Psoas muscle (tissue), 8 donors: Measurements from ENCODE around the gene INSM1. TPM values are rescaled to one million over a fixed set of nuclear protein-coding genes. Genes with fewer than 3 reads are reported as not detected.

ENCODE experiments used
- ATAC-seq, 4 donors: fragments of 200-7000 bp; cut with Tn5 transposase; one replicate each; pipeline ENCODE4 v1.9.1; 2020; ENCODE audit warnings: moderate library complexity in 3 of 4, mild to moderate bottlenecking in 2 of 4
- DNase-seq, 2 donors: peaks; one replicate each; pipeline ENCODE4 v3.0.0-alpha.2; 2020
- H3K27ac ChIP-seq: fragments of 200-600 bp; one replicate; pipeline ENCODE4 v1.8.0; 2022
- H3K27me3 ChIP-seq, 3 donors: fragments of 200-600 bp in 1 of 3; one replicate each; pipeline versions ENCODE4 v1.6.1 to v1.8.0; 2013 to 2022; ENCODE audit warnings: low read length in 2 of 3, mild to moderate bottlenecking in 2 of 3, moderate library complexity in 1 of 3; ENCODE audit not compliant: insufficient read depth in 3 of 3
- H3K36me3 ChIP-seq, 2 donors: fragments of 200-600 bp in 1 of 2; one replicate each; pipeline versions ENCODE4 v1.6.1 to v1.8.0; 2013 to 2022; ENCODE audit warnings: low read depth in 1 of 2, mild to moderate bottlenecking in 1 of 2, moderate library complexity in 1 of 2; ENCODE audit not compliant: insufficient read depth in 1 of 2
- H3K4me1 ChIP-seq: fragments of 200-600 bp; one replicate; pipeline ENCODE4 v1.8.0; 2022
- H3K4me3 ChIP-seq: fragments of 200-600 bp; one replicate; pipeline ENCODE4 v1.8.0; 2022; ENCODE audit warnings: mild to moderate bottlenecking
- H3K9me3 ChIP-seq: fragments of 200-600 bp; one replicate; pipeline ENCODE4 v1.8.0; 2022
- CTCF ChIP-seq: fragments of 200-600 bp; IDR thresholded peaks from one replicate; pipeline ENCODE4 v1.8.0; 2022; ENCODE audit warnings: antibody characterized with exemption
- WGBS, 3 donors: extraction: QIAGEN DNeasy Blood & Tissue Kit; methylation state at CpG; one replicate each; pipeline versions ENCODE4 v1.1.6 to v1.1.7; 2013; 5-methylcytosine and 5-hydroxymethylcytosine counted together
- intact Hi-C, 2 donors: fragments of 100-400 bp; cut with DNase I; formaldehyde crosslinking; loops; one replicate each; pipeline versions ENCODE4 v1.11.0 to v1.14.2; 2022
- polyA plus RNA-seq, 3 donors: library from polyadenylated mRNA; stranded (reverse); fragments of 200-250 nt; gene quantifications; one replicate each; pipeline ENCODE4 v1.2.3, GENCODE V29; 2013
- total RNA-seq, 4 donors: library from RNA; stranded (reverse); fragmentation: NEBNext Ultra II Directional in 2 of 4; extraction: Animal tissue kit (Norgen Biotek cat#: 25700) in 2 of 4; gene quantifications; one replicate each; pipeline versions ENCODE4 v1.2.1 to v1.2.4, GENCODE V29; 2021 to 2023
- donor health status: healthy with polysubstance abuse.
- donor health status: DM: no; HTN: no; CAD: no; lungs with moderate emphysema.
- donor health status: Bipolar disorder and iron deficiency.
- donor health status: healthy.
- donor health status: DM: yes; HTN: yes; CAD: no.
- donor health status: DM: no; HTN: no; CAD: no.
- donor health status: DM: no; HTN: no; CAD: no.
- donor health status: DM: yes; HTN: yes; CAD: no.

The INSM1 gene
- total and polyA plus RNA-seq, 7 donors = 0.08 TPM; not detected in 6

- WGBS, 3 donors = 89 to 92% (median 90%) methylated on average over 6 of the region's 6 CpGs
- ATAC-seq = no peak
- no peaks in the 10 kb centered on the region for H3K4me1 ChIP-seq
- intact Hi-C loops = no loop called here
- no peak for DNase-seq
- no peak overlapping the region for H3K27ac ChIP-seq
- no peak overlapping the region for H3K4me3 ChIP-seq
- H3K27me3 ChIP-seq = no peaks in the 10 kb centered on the region
- no peaks in the 10 kb centered on the region for H3K36me3 ChIP-seq
- no peaks in the 10 kb centered on the region for H3K9me3 ChIP-seq
- no peak for TF ChIP-seq CTCF
Observed at GRCh38 chr20:20322912-20323311, 45.0 kb upstream of the INSM1 start.

- H3K4me1 ChIP-seq = no peaks in the 10 kb centered on the region
- no peak for TF ChIP-seq CTCF
- DNase-seq = no peak
- 88 to 92% (median 92%) methylated on average over 6 of the region's 6 CpGs for WGBS, 3 donors
- intact Hi-C loops = no loop called here
- H3K4me3 ChIP-seq = no peak overlapping the region
- no peaks in the 10 kb centered on the region for H3K36me3 ChIP-seq
- no peaks in the 10 kb centered on the region for H3K27me3 ChIP-seq
- ATAC-seq = no peak
- no peaks in the 10 kb centered on the region for H3K9me3 ChIP-seq
- H3K27ac ChIP-seq = no peak overlapping the region
Observed at GRCh38 chr20:20327746-20328145, 40.2 kb upstream of the INSM1 start.

GRCh38 chr20:20329564-20329963 lies 38.3 kb upstream of the INSM1 start:
- H3K9me3 ChIP-seq = no peaks in the 10 kb centered on the region
- no peak overlapping the region for H3K27ac ChIP-seq
- H3K4me3 ChIP-seq = no peak overlapping the region
- ATAC-seq (no peak), DNase-seq (no peak)
- H3K27me3 ChIP-seq = no peaks in the 10 kb centered on the region
- TF ChIP-seq CTCF = no peak
- no peaks in the 10 kb centered on the region for H3K4me1 ChIP-seq
- H3K36me3 ChIP-seq = no peaks in the 10 kb centered on the region
- 80 to 90% (median 90%) methylated on average over 13 of the region's 13 CpGs for WGBS, 3 donors
- intact Hi-C loops = no loop called here

- H3K4me1 ChIP-seq = no peaks in the 10 kb centered on the region
Observed at GRCh38 chr20:20331156-20331555, 36.7 kb upstream of the INSM1 start.

More at GRCh38 chr20:20331156-20331555, 36.7 kb upstream of the INSM1 start:
- TF ChIP-seq CTCF = no peak
- H3K9me3 ChIP-seq = no peaks in the 10 kb centered on the region
- H3K4me3 ChIP-seq = no peak overlapping the region
- H3K36me3 ChIP-seq = no peaks in the 10 kb centered on the region
- intact Hi-C loops = no loop called here
- no peak for DNase-seq
- H3K27me3 ChIP-seq = no peaks in the 10 kb centered on the region
- WGBS, 3 donors = 65 to 75% (median 71%) methylated on average over 1 of the region's 1 CpG
- H3K27ac ChIP-seq = no peak overlapping the region
- no peak for ATAC-seq
